ENCODE measurements around the gene PARD3. TPM values are rescaled to one million over a fixed set of nuclear protein-coding genes. Genes with fewer than 3 reads are reported as not detected.

PARD3 gene
- total RNA-seq, 1 donor from 2014 or later, result 58.7 TPM

GRCh38 chr10:34334908-34335307, 480.2 kb downstream of the PARD3 start:
- Histone ChIP-seq H3F3A (ENCODE audit: low read depth) (no peaks in the 10 kb centered on the region), H3K27ac (no peak overlapping the region), H3K9ac (no peak overlapping the region), H3K79me2 (ENCODE audit: low read depth) (no peaks in the 10 kb centered on the region), H3K4me2 (no peak overlapping the region), H2AFZ (replicated peaks) (no peak overlapping the region), H4K20me1 (ENCODE audit: low read depth) (no peaks in the 10 kb centered on the region), H3K4me3 (no peak overlapping the region), H3K27me3 (no peaks in the 10 kb centered on the region), H3K36me3 (no peaks in the 10 kb centered on the region), H3K4me1 (no peaks in the 10 kb centered on the region), H3K9me3 (ENCODE audit: low read depth) (no peaks in the 10 kb centered on the region)
- H3K9me3 Mint-ChIP-seq, result no peaks in the 10 kb centered on the region
- H3K4me3 Mint-ChIP-seq, result no peak overlapping the region
- H3K36me3 Mint-ChIP-seq, result peaks cover 18% of the 10 kb centered on the region
- peaks cover 2% of the 10 kb centered on the region for H3K4me1 Mint-ChIP-seq
- no peaks in the 10 kb centered on the region for H3K27me3 Mint-ChIP-seq (ENCODE audit: insufficient read depth, low read depth)
- no peak overlapping the region for H3K27ac Mint-ChIP-seq
- no peak for DNase-seq (ENCODE audit: low spot score)
- TF ChIP-seq EZH2phosphoT487 (IDR thresholded peaks at IDR 0.05) (no peak), CTCF (IDR thresholded peaks at IDR 0.05) (no peak), EZH2 (IDR thresholded peaks at IDR 0.05) (no peak)

DNA sequence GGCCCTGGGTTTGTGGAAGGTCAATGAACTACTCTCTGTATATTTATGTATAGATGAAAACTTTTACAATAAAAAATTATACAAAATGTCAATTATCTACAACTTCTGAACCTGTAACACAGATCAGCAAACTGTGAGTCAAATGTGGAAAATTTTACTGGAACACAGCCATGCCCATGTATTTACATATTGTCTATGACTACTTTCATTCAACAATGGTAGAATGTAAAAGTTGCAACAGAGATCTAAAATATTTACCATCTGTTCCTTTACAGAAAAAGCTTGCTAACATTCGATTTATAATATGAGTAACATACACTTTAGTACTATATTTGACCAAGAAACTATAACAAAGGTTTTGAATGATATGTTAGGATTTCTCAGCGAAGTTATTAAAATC, 481.6 kb downstream of the PARD3 start:
- Histone ChIP-seq H3K79me2 (ENCODE audit: low read depth) (no peaks in the 10 kb centered on the region), H2AFZ (replicated peaks) (no peak overlapping the region), H3K4me3 (no peak overlapping the region), H3K9me3 (ENCODE audit: low read depth) (no peaks in the 10 kb centered on the region), H3K27me3 (no peaks in the 10 kb centered on the region), H3K4me2 (no peak overlapping the region), H3K27ac (no peak overlapping the region), H4K20me1 (ENCODE audit: low read depth) (no peaks in the 10 kb centered on the region), H3K4me1 (no peaks in the 10 kb centered on the region), H3K9ac (no peak overlapping the region), H3K36me3 (no peaks in the 10 kb centered on the region), H3F3A (ENCODE audit: low read depth) (no peaks in the 10 kb centered on the region)
- no peak for TF ChIP-seq EZH2 (IDR thresholded peaks at IDR 0.05)
- TF ChIP-seq EZH2phosphoT487 (IDR thresholded peaks at IDR 0.05), result no peak
- TF ChIP-seq CTCF (IDR thresholded peaks at IDR 0.05), result no peak
- Mint-ChIP-seq H3K4me3 (no peak overlapping the region), H3K9me3 (no peaks in the 10 kb centered on the region), H3K27ac (no peak overlapping the region), H3K4me1 (no peaks in the 10 kb centered on the region), H3K36me3 (peaks cover 20% of the 10 kb centered on the region), H3K27me3 (ENCODE audit: insufficient read depth, low read depth) (no peaks in the 10 kb centered on the region)
- no peak for DNase-seq (ENCODE audit: low spot score)

GRCh38 chr10:34327184-34327583, 487.9 kb downstream of the PARD3 start:
- no peak overlapping the region for H3K4me3 Mint-ChIP-seq
- no peaks in the 10 kb centered on the region for H3K27me3 ChIP-seq
- H3K9ac ChIP-seq, result no peak overlapping the region
- no peaks in the 10 kb centered on the region for H3K79me2 ChIP-seq (ENCODE audit: low read depth)
- peaks cover 34% of the 10 kb centered on the region for H3K36me3 Mint-ChIP-seq
- no peak overlapping the region for H3K27ac Mint-ChIP-seq
- no peaks in the 10 kb centered on the region for H3K27me3 Mint-ChIP-seq (ENCODE audit: insufficient read depth, low read depth)
- no peaks in the 10 kb centered on the region for H3K36me3 ChIP-seq
- no peak overlapping the region for H3K27ac ChIP-seq
- H3K4me1 Mint-ChIP-seq, result peaks cover 4% of the 10 kb centered on the region
- no peaks in the 10 kb centered on the region for H3K9me3 ChIP-seq (ENCODE audit: low read depth)
- H3F3A ChIP-seq (ENCODE audit: low read depth), result no peaks in the 10 kb centered on the region
- no peak overlapping the region for H3K4me3 ChIP-seq
- H4K20me1 ChIP-seq (ENCODE audit: low read depth), result no peaks in the 10 kb centered on the region
- no peak for TF ChIP-seq EZH2phosphoT487 (IDR thresholded peaks at IDR 0.05)
- TF ChIP-seq CTCF (IDR thresholded peaks at IDR 0.05), result no peak
- no peak for TF ChIP-seq EZH2 (IDR thresholded peaks at IDR 0.05)
- H3K9me3 Mint-ChIP-seq, result no peaks in the 10 kb centered on the region
- H3K4me1 ChIP-seq, result no peaks in the 10 kb centered on the region
- H3K4me2 ChIP-seq, result no peak overlapping the region
- no peak overlapping the region for H2AFZ ChIP-seq (replicated peaks)
- DNase-seq (ENCODE audit: low spot score), result no peak

All from neural progenitor cell (in vitro differentiated cells).